Lung (tissue), 12 donors: ENCODE results near the gene C12orf42. TPM values are rescaled to one million over a fixed set of nuclear protein-coding genes. Genes with fewer than 3 reads are reported as not detected.
"Not testable (repeated sequence)": the region's sequence is repeated elsewhere in the genome, so short reads cannot be mapped to it uniquely, and the experiment has no call there.

ENCODE experiments used
- ATAC-seq: fragments of 200-7000 bp; cut with Tn5 transposase; one replicate; pipeline ENCODE4 v1.9.1; 2020; ENCODE audit warnings: moderate number of reproducible peaks; ENCODE audit not compliant: insufficient read depth, low FRiP score
- DNase-seq, 3 donors: peaks; one replicate each; pipeline ENCODE4 v3.0.0-alpha.2; 2013 to 2017
- H3K27ac ChIP-seq, 2 donors: one replicate each; pipeline ENCODE4 v1.5.1; 2013; ENCODE audit warnings: mild to moderate bottlenecking in 2 of 2, moderate library complexity in 2 of 2, control low read depth in 1 of 2, inconsistent platforms in 1 of 2, low read depth in 1 of 2, low read length in 1 of 2
- H3K27me3 ChIP-seq, 3 donors: one replicate each; pipeline ENCODE4 v1.5.1; 2013; ENCODE audit warnings: low read length in 2 of 3; ENCODE audit not compliant: control insufficient read depth in 3 of 3, insufficient read depth in 3 of 3
- H3K36me3 ChIP-seq, 4 donors: one replicate each; pipeline ENCODE4 v1.5.1; 2013; ENCODE audit warnings: low read length in 4 of 4, mild to moderate bottlenecking in 1 of 4, moderate library complexity in 1 of 4; ENCODE audit not compliant: control insufficient read depth in 4 of 4, insufficient read depth in 4 of 4
- H3K4me1 ChIP-seq, 5 donors: one replicate each; pipeline ENCODE4 v1.5.1; 2013; ENCODE audit warnings: low read length in 5 of 5, mild to moderate bottlenecking in 2 of 5, moderate library complexity in 1 of 5; ENCODE audit not compliant: control insufficient read depth in 5 of 5, insufficient read depth in 5 of 5
- H3K4me3 ChIP-seq: one replicate; pipeline ENCODE4 v1.5.1; 2013; ENCODE audit warnings: mild to moderate bottlenecking, control low read depth, moderate library complexity
- H3K9ac ChIP-seq, 2 donors: one replicate each; pipeline ENCODE4 v1.5.1; 2013; ENCODE audit warnings: low read length in 2 of 2, control low read depth in 1 of 2; ENCODE audit not compliant: insufficient read depth in 1 of 2
- H3K9me3 ChIP-seq, 4 donors: one replicate each; pipeline ENCODE4 v1.5.1; 2013; ENCODE audit warnings: low read length in 3 of 4, mild to moderate bottlenecking in 1 of 4, moderate library complexity in 1 of 4; ENCODE audit not compliant: control insufficient read depth in 4 of 4, insufficient read depth in 3 of 4
- WGBS, 2 donors: extraction: QIAGEN DNeasy Blood & Tissue Kit; methylation state at CpG; one replicate each; pipeline ENCODE4 v1.1.7; 2013; 5-methylcytosine and 5-hydroxymethylcytosine counted together
- polyA plus RNA-seq, 2 donors: library from polyadenylated mRNA; stranded (reverse); fragments of 200-250 nt; gene quantifications; one replicate each; pipeline ENCODE4 v1.2.1, GENCODE V29; 2013
- total RNA-seq, 2 donors: library from RNA; depleted of rRNA in 1 of 2; stranded (reverse); fragments of >200 nt in 1 of 2; gene quantifications; one replicate each; pipeline ENCODE4 v1.2.1, GENCODE V29; 2014 to 2021
- TF ChIP-seq, protein P1 (sequence below): IDR thresholded peaks from 2 replicates; pipeline ENCODE4 v1.5.1; 2012; ENCODE audit warnings: mild to moderate bottlenecking; ENCODE audit errors: control extremely low read depth, extremely low read depth
- donor health status: control.
- donor health status: control.
- donor health status: Bipolar disorder and iron deficiency.
- donor health status: healthy.
- donor health status: DM: yes; HTN: yes; CAD: no.

C12orf42 gene
- total and polyA plus RNA-seq, 4 donors = 0.03 TPM; not detected in 3

DNA sequence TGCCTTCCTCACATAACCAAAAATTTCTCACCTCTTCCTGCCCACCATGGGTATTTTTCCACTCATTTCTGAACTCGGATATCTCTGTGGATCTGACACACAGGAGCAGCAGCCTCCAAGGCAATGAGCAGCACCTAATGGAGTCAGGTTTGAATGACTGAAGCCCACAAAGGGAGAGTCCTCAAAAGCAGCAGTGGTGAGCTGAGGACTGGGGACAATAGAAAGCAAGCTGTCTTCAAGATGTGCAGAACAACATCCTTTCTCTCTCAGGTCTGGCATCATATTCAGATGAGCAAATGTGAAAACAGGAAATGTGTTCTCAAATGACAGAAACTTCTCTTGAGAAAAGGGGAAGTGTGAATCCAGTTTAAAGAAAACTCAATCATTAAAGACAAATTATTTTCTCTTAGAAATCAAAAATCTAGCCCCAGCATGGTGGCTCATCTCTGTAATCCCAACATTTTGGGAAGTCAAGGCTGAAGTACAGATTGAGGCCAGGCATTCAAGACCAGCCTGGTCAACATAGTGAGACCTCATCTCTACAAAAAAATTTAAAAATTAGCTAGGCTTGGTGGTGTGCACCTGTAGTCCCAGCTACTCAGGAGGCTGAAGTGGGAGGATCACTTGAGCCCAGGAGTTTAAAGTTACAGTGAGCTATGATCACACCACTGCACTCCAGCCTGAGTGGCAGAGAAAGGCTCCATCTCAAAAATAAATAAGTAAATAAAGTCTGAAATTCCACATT, 54.2 kb downstream of the C12orf42 start:
- WGBS, 2 donors = 53 to 57% methylated on average over 1 of the region's 1 CpG
- ATAC-seq = no peak
- H3K27ac ChIP-seq = no peak overlapping the region

DNA sequence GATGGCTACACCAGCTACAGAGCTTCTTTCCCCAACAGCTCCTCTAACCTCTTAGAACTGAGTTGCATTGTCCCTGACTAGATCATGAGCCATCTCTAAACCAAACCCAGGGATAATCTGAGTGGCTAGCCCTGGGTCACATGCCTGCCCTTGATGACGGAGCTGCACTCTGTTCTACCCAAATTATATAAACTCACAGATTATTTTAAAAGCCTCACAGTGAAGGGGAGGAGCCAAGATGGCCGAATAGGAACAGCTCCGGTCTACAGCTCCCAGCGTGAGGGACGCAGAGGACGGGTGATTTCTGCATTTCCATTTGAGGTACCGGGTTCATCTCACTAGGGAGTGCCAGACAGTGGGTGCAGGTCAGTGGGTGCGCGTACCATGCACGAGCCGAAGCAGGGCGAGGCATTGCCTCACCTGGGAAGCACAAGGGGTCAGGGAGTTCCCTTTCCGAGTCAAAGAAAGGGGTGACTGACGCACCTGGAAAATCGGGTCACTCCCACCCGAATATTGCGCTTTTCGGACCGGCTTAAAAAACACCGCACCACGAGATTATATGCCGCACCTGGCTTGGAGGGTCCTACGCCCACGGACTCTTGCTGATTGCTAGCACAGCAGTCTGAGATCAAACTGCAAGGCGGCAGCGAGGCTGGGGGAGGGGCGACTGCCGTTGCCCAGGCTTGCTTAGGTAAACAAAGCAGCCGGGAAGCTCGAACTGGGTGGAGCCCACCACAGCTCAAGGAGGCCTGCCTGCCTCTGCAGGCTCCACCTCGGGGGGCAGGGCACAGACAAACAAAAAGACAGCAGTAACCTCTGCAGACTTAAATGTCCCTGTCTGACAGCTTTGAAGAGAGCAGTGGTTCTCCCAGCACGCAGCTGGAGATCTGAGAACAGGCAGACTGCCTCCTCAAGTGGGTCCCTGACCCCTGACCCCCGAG, 61.3 kb downstream of the C12orf42 start:
- not testable (repeated sequence) for H3K9me3 ChIP-seq, H3K36me3 ChIP-seq, ATAC-seq, H3K27me3 ChIP-seq, H3K9ac ChIP-seq, H3K4me1 ChIP-seq, H3K27ac ChIP-seq, DNase-seq, H3K4me3 ChIP-seq
- 72 to 87% methylated on average over 27 to 31 of the region's 33 CpGs for WGBS, 2 donors

More for the DNA sequence above, 54.2 kb downstream of the C12orf42 start:
- H3K4me1 ChIP-seq = no peaks in the 10 kb centered on the region
- DNase-seq = no peak
- no peaks in the 10 kb centered on the region for H3K36me3 ChIP-seq
- no peaks in the 10 kb centered on the region for H3K27me3 ChIP-seq
- H3K9me3 ChIP-seq = no peaks in the 10 kb centered on the region
- TF ChIP-seq, protein P1, sequence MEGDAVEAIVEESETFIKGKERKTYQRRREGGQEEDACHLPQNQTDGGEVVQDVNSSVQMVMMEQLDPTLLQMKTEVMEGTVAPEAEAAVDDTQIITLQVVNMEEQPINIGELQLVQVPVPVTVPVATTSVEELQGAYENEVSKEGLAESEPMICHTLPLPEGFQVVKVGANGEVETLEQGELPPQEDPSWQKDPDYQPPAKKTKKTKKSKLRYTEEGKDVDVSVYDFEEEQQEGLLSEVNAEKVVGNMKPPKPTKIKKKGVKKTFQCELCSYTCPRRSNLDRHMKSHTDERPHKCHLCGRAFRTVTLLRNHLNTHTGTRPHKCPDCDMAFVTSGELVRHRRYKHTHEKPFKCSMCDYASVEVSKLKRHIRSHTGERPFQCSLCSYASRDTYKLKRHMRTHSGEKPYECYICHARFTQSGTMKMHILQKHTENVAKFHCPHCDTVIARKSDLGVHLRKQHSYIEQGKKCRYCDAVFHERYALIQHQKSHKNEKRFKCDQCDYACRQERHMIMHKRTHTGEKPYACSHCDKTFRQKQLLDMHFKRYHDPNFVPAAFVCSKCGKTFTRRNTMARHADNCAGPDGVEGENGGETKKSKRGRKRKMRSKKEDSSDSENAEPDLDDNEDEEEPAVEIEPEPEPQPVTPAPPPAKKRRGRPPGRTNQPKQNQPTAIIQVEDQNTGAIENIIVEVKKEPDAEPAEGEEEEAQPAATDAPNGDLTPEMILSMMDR = no peak
- H3K9ac ChIP-seq = no peak overlapping the region
- H3K4me3 ChIP-seq = no peak overlapping the region

DNA sequence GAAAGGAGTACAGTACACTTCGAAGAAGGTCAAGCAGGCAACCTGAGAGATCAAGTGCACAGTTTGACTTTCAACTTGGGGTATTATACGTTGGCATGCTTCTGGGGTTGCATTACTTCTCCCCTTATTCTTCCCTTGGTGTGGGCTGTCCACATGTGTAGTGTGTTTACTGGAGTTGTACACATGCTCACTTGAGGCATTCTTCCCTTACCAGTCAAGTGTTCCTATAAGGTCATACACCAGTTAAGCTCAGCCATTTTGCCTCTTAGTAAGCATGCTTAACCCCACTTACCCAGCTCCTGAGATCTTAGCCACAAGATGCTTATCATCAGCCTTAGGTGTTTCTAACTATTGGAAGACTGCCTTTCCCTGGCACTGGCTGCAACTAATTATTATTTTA, 63.8 kb downstream of the C12orf42 start:
- Histone ChIP-seq H3K27ac (no peak overlapping the region), H3K9ac (no peak overlapping the region), H3K9me3 (peaks cover 0 to 5% (median 0%) of the 10 kb centered on the region in 4 donors), H3K36me3 (no peaks in the 10 kb centered on the region), H3K27me3 (no peaks in the 10 kb centered on the region), H3K4me1 (no peaks in the 10 kb centered on the region), H3K4me3 (no peak overlapping the region)
- no peak for DNase-seq
- WGBS, 2 donors = 64 to 86% methylated on average over 2 of the region's 2 CpGs
- no peak for ATAC-seq
- TF ChIP-seq, protein P1 = no peak

DNA sequence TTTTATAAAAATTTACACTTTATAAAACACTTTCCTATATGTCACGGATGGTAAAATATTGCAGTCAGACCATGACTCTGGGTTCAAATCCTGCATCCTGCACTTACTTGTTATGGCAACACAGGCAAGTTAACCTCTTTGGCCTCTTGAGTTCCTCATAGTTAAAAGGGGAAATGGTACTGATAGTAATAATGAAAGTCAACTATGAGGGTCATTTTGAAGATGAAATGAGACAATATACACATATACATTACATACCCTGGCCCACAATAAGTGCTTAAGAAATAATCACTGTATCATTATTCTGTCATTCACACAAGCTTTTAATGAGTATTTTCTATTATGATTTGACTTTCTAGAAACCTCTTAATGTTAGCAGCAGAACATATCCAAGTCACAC, 64.4 kb downstream of the C12orf42 start:
- no peaks in the 10 kb centered on the region for H3K4me1 ChIP-seq
- peaks cover 0 to 5% (median 0%) of the 10 kb centered on the region in 4 donors for H3K9me3 ChIP-seq
- no peaks in the 10 kb centered on the region for H3K27me3 ChIP-seq
- no peaks in the 10 kb centered on the region for H3K36me3 ChIP-seq
- no peak overlapping the region for H3K9ac ChIP-seq
- WGBS, 2 donors = 94 to 97% methylated on average over 1 of the region's 1 CpG
- H3K4me3 ChIP-seq = no peak overlapping the region
- TF ChIP-seq, protein P1 = no peak
- DNase-seq (no peak), ATAC-seq (no peak)
- H3K27ac ChIP-seq = no peak overlapping the region

DNA sequence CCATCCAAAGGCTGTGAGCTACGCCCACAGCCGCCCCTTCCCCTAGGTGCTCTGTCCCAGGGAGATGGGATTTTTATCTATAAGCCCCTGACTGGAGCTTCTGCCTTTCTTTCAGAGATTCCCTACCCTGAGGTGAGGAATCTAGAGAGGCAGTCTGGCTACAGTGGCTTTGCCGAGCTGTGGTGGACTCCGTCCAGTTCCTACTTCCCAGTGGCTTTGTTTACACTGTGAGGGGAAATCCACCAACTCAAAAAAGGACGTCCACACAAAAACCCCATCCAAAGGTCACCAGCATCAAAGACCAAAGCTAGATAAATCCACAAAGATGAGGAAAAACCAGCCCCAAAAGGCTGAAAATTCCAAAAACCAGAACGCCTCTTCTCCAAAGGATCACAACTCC, 70.1 kb downstream of the C12orf42 start:
- not testable (repeated sequence) for H3K27ac ChIP-seq, ATAC-seq, H3K4me3 ChIP-seq, DNase-seq, H3K36me3 ChIP-seq, H3K9me3 ChIP-seq, H3K9ac ChIP-seq, H3K27me3 ChIP-seq, H3K4me1 ChIP-seq
- WGBS, 2 donors = 62 to 64% methylated on average over 6 of the region's 6 CpGs
